ENCODE results near the gene C15orf62.

DNA sequence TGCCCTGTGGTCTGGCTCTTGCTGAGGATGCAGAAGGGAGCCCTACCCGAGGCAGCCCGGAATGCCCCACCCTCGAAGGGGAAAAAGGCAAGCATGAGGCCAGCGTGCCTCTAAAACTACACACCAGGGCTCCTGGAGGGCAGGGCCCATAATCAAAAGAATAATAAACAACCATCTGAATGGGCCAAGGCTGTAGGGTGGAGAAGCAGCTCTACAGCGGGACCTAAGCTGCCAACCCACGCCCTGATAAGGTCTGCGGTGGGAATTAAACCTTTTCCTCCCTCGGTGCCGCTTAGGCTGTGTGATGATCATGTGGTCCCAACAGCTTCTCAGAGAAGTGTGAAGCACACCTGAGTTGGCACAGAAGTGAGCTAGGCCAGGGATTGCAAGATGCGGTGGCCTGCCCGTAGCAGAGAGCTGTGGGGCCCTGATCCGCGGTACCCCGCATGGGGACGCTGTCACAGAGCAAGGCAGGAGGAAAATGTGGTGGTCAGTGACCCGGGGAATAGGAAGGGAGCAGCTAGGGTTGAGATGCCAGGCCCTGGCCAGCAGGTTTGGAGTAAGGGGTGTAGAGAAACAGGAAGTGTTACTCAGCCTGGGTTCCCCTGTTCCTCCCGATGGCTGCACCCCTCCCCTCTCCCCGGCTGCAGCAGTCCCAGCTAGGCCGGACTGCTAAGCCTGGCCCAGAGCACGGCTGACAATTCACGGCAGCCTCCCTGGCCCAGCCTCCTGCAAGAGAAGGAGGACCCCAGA lies 1.1 kb upstream of the C15orf62 start:
- TF ChIP-seq, protein P1, sequence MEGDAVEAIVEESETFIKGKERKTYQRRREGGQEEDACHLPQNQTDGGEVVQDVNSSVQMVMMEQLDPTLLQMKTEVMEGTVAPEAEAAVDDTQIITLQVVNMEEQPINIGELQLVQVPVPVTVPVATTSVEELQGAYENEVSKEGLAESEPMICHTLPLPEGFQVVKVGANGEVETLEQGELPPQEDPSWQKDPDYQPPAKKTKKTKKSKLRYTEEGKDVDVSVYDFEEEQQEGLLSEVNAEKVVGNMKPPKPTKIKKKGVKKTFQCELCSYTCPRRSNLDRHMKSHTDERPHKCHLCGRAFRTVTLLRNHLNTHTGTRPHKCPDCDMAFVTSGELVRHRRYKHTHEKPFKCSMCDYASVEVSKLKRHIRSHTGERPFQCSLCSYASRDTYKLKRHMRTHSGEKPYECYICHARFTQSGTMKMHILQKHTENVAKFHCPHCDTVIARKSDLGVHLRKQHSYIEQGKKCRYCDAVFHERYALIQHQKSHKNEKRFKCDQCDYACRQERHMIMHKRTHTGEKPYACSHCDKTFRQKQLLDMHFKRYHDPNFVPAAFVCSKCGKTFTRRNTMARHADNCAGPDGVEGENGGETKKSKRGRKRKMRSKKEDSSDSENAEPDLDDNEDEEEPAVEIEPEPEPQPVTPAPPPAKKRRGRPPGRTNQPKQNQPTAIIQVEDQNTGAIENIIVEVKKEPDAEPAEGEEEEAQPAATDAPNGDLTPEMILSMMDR (IDR thresholded peaks at IDR 0.05), result no peak
- TF ChIP-seq ZFX (IDR thresholded peaks at IDR 0.05; ENCODE audit: borderline replicate concordance), result no peak
